ENCODE measurements around the gene SPG11. TPM values are rescaled to one million over a fixed set of nuclear protein-coding genes. Genes with fewer than 3 reads are reported as not detected.
A peak's percentile ranks its signal among the peaks of the same experiment; 100 is the strongest.

Gene SPG11
- total and polyA plus RNA-seq, 4 donors = 17.3 to 65.3 (median 31.3) TPM

DNA sequence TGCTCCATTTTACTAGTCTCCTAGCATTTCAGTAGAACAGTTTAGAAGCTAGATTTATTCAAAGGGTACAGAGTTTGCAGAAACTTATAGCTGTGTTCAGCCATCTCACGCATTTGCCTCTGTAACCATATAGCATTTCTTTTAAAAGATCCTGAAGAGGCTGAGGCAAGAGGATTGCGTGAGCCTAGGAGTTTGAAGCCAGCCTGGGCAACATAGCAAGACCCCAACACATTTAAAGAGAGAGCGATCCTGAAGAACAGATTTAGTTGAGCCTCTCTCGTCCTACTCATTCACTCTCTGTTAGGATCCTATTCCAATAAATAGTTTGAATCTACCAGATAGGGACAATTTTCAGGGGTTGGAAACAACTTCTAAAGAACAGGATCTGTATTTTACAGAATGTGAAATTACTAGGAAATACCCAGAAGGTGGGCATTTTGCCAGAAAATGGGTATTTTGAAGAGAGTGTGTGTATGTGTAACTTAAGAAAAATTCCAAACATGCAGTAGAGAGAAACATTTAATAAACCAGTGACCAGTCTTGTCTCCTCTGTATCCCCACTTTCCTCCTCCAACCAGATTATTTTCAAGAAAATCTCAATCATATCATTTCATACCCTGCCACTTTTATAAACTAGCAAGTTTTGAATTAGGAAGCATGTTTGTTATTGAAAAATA, 122.0 kb downstream of the SPG11 start:
- Histone ChIP-seq H3K36me3 (ENCODE audit: control insufficient read depth in 4 of 4, insufficient read depth in 3 of 4, low read depth in 1 of 4, low read length in 3 of 4) (peaks cover 0 to 5% (median 0%) of the 10 kb centered on the region in 4 donors), H3K9me3 (ENCODE audit: control insufficient read depth in 4 of 4, low read length in 3 of 4) (no peaks in the 10 kb centered on the region), H3K4me3 (ENCODE audit: low read depth in 1 of 3, low read length in 3 of 3) (no peak overlapping the region), H3K4me1 (ENCODE audit: control insufficient read depth in 4 of 4, insufficient read depth in 4 of 4, low read length in 3 of 4) (peaks cover 9 to 28% (median 18%) of the 10 kb centered on the region in 4 donors), H3K27me3 (ENCODE audit: control insufficient read depth in 4 of 4, insufficient read depth in 4 of 4, low read length in 3 of 4) (no peaks in the 10 kb centered on the region), H3K27ac (ENCODE audit: low read depth in 1 of 2, low read length in 2 of 2) (peak overlapping the region in 1 of 2 donors; percentile 12), H3K9ac (ENCODE audit: low read depth in 1 of 2, low read length in 2 of 2) (no peak overlapping the region)
- TF ChIP-seq TAF1 (conservative IDR thresholded peaks at IDR 0.05) (no peak), SP1 (IDR thresholded peaks at IDR 0.05) (no peak), HNF4G (IDR thresholded peaks at IDR 0.05) (no peak), RXRA (IDR thresholded peaks at IDR 0.05) (no peak), EGR1 (IDR thresholded peaks at IDR 0.05; ENCODE audit: low read depth in 2 of 2) (no peak), FOXA2 (IDR thresholded peaks at IDR 0.05) (no peak), HNF4A (conservative IDR thresholded peaks at IDR 0.05) (no peak), GABPA (IDR thresholded peaks at IDR 0.05 in 1 of 2, conservative IDR thresholded peaks at IDR 0.05 in 1 of 2) (no peak), YY1 (IDR thresholded peaks at IDR 0.05) (no peak), FOXA1 (IDR thresholded peaks at IDR 0.05) (no peak), RAD21 (IDR thresholded peaks at IDR 0.05) (no peak), JUND (IDR thresholded peaks at IDR 0.05) (no peak), NR2F2 (IDR thresholded peaks at IDR 0.05) (no peak)
- TF ChIP-seq, protein P1, sequence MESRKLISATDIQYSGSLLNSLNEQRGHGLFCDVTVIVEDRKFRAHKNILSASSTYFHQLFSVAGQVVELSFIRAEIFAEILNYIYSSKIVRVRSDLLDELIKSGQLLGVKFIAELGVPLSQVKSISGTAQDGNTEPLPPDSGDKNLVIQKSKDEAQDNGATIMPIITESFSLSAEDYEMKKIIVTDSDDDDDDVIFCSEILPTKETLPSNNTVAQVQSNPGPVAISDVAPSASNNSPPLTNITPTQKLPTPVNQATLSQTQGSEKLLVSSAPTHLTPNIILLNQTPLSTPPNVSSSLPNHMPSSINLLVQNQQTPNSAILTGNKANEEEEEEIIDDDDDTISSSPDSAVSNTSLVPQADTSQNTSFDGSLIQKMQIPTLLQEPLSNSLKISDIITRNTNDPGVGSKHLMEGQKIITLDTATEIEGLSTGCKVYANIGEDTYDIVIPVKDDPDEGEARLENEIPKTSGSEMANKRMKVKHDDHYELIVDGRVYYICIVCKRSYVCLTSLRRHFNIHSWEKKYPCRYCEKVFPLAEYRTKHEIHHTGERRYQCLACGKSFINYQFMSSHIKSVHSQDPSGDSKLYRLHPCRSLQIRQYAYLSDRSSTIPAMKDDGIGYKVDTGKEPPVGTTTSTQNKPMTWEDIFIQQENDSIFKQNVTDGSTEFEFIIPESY (IDR thresholded peaks at IDR 0.05) = no peak
- TF ChIP-seq, protein P2, sequence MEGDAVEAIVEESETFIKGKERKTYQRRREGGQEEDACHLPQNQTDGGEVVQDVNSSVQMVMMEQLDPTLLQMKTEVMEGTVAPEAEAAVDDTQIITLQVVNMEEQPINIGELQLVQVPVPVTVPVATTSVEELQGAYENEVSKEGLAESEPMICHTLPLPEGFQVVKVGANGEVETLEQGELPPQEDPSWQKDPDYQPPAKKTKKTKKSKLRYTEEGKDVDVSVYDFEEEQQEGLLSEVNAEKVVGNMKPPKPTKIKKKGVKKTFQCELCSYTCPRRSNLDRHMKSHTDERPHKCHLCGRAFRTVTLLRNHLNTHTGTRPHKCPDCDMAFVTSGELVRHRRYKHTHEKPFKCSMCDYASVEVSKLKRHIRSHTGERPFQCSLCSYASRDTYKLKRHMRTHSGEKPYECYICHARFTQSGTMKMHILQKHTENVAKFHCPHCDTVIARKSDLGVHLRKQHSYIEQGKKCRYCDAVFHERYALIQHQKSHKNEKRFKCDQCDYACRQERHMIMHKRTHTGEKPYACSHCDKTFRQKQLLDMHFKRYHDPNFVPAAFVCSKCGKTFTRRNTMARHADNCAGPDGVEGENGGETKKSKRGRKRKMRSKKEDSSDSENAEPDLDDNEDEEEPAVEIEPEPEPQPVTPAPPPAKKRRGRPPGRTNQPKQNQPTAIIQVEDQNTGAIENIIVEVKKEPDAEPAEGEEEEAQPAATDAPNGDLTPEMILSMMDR (IDR thresholded peaks at IDR 0.05; ENCODE audit: low read depth, low read length, missing input control) = no peak
- TF ChIP-seq, protein P3, sequence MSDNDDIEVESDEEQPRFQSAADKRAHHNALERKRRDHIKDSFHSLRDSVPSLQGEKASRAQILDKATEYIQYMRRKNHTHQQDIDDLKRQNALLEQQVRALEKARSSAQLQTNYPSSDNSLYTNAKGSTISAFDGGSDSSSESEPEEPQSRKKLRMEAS (IDR thresholded peaks at IDR 0.05) = no peak
- TF ChIP-seq, protein P4, sequence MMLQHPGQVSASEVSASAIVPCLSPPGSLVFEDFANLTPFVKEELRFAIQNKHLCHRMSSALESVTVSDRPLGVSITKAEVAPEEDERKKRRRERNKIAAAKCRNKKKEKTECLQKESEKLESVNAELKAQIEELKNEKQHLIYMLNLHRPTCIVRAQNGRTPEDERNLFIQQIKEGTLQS (IDR thresholded peaks at IDR 0.05) = no peak
- TF ChIP-seq, protein P5, sequence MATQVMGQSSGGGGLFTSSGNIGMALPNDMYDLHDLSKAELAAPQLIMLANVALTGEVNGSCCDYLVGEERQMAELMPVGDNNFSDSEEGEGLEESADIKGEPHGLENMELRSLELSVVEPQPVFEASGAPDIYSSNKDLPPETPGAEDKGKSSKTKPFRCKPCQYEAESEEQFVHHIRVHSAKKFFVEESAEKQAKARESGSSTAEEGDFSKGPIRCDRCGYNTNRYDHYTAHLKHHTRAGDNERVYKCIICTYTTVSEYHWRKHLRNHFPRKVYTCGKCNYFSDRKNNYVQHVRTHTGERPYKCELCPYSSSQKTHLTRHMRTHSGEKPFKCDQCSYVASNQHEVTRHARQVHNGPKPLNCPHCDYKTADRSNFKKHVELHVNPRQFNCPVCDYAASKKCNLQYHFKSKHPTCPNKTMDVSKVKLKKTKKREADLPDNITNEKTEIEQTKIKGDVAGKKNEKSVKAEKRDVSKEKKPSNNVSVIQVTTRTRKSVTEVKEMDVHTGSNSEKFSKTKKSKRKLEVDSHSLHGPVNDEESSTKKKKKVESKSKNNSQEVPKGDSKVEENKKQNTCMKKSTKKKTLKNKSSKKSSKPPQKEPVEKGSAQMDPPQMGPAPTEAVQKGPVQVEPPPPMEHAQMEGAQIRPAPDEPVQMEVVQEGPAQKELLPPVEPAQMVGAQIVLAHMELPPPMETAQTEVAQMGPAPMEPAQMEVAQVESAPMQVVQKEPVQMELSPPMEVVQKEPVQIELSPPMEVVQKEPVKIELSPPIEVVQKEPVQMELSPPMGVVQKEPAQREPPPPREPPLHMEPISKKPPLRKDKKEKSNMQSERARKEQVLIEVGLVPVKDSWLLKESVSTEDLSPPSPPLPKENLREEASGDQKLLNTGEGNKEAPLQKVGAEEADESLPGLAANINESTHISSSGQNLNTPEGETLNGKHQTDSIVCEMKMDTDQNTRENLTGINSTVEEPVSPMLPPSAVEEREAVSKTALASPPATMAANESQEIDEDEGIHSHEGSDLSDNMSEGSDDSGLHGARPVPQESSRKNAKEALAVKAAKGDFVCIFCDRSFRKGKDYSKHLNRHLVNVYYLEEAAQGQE (IDR thresholded peaks at IDR 0.05) = no peak
- 99% methylated on average over 4 of the region's 4 CpGs for WGBS
- DNase-seq (ENCODE audit: low spot score) = no peak
